Neural progenitor cell (in vitro differentiated cells): Measurements from ENCODE around the gene GNG4.

ENCODE experiments used
- CTCF ChIP-seq: fragments of 200-600 bp; sonication (generic); IDR thresholded peaks from 2 replicates; pipeline ENCODE4 v1.5.1; 2017; ENCODE audit warnings: antibody characterized with exemption, mild to moderate bottlenecking
- EZH2 ChIP-seq: fragments of 200-600 bp; sonication (generic); IDR thresholded peaks from 2 replicates; pipeline ENCODE4 v1.6.1; 2017; ENCODE audit warnings: antibody characterized with exemption, mild to moderate bottlenecking, moderate library complexity

GRCh38 chr1:235582130-235582529, 67.5 kb downstream of the GNG4 start:
- TF ChIP-seq CTCF (no peak), EZH2 (no peak)
